ENCODE data around the gene RTN4. TPM values are rescaled to one million over a fixed set of nuclear protein-coding genes. Genes with fewer than 3 reads are reported as not detected.

Gene RTN4
- total RNA-seq, 1 donor from 2014 or later = 819 TPM

GRCh38 chr2:54939446-54940118 lies 110.7 kb downstream of the RTN4 start:
- DNase-seq (ENCODE audit: low spot score) = no peak
- no peaks in the 10 kb centered on the region for H3K36me3 Mint-ChIP-seq (ENCODE audit: low read depth)
- no peaks in the 10 kb centered on the region for H3K27me3 Mint-ChIP-seq (ENCODE audit: low read depth)
- no peak overlapping the region for H3K4me3 Mint-ChIP-seq (ENCODE audit: unreplicated experiment)
- H3K9me3 Mint-ChIP-seq (ENCODE audit: low read depth) = no peaks in the 10 kb centered on the region
- TF ChIP-seq, protein P1, sequence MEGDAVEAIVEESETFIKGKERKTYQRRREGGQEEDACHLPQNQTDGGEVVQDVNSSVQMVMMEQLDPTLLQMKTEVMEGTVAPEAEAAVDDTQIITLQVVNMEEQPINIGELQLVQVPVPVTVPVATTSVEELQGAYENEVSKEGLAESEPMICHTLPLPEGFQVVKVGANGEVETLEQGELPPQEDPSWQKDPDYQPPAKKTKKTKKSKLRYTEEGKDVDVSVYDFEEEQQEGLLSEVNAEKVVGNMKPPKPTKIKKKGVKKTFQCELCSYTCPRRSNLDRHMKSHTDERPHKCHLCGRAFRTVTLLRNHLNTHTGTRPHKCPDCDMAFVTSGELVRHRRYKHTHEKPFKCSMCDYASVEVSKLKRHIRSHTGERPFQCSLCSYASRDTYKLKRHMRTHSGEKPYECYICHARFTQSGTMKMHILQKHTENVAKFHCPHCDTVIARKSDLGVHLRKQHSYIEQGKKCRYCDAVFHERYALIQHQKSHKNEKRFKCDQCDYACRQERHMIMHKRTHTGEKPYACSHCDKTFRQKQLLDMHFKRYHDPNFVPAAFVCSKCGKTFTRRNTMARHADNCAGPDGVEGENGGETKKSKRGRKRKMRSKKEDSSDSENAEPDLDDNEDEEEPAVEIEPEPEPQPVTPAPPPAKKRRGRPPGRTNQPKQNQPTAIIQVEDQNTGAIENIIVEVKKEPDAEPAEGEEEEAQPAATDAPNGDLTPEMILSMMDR (IDR thresholded peaks at IDR 0.05) = no peak
- H3K27ac Mint-ChIP-seq (ENCODE audit: unreplicated experiment) = no peak overlapping the region
- peaks cover 7% of the 10 kb centered on the region for H3K4me1 Mint-ChIP-seq (ENCODE audit: low read depth)

DNA sequence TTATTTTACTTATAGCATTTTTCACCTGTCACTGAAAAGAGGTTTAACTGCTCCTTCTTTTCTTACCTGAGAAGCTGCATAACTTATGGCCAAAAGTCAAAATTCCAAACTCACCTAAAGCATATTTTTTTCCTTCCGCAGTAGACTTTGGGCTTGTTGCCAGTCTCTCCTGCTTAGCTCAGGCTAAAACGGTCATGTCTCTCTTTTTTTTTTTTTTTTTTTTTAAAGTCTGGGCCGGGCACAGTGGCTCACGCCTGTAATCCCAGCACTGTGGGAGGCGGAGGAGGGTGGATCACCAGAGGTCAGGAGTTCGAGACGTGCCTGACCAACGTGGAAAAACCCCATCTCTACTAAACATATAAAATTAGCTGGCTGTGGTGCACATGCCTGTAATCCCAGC lies 113.5 kb downstream of the RTN4 start:
- Mint-ChIP-seq H3K9me3 (ENCODE audit: low read depth) (no peaks in the 10 kb centered on the region), H3K27me3 (ENCODE audit: low read depth) (peaks cover 2% of the 10 kb centered on the region), H3K27ac (ENCODE audit: unreplicated experiment) (no peak overlapping the region), H3K4me1 (ENCODE audit: low read depth) (peaks cover 7% of the 10 kb centered on the region), H3K4me3 (ENCODE audit: unreplicated experiment) (no peak overlapping the region), H3K36me3 (ENCODE audit: low read depth) (no peaks in the 10 kb centered on the region)
- TF ChIP-seq, protein P1 (IDR thresholded peaks at IDR 0.05) = no peak
- DNase-seq (ENCODE audit: low spot score) = no peak

- DNase-seq (ENCODE audit: low spot score) = no peak
- no peaks in the 10 kb centered on the region for H3K36me3 Mint-ChIP-seq (ENCODE audit: low read depth)
- H3K9me3 Mint-ChIP-seq (ENCODE audit: low read depth) = no peaks in the 10 kb centered on the region
- H3K27me3 Mint-ChIP-seq (ENCODE audit: low read depth) = peaks cover 2% of the 10 kb centered on the region
- H3K4me1 Mint-ChIP-seq (ENCODE audit: low read depth) = peaks cover 7% of the 10 kb centered on the region
- H3K4me3 Mint-ChIP-seq (ENCODE audit: unreplicated experiment) = no peak overlapping the region
- H3K27ac Mint-ChIP-seq (ENCODE audit: unreplicated experiment) = no peak overlapping the region
- TF ChIP-seq, protein P1 (IDR thresholded peaks at IDR 0.05) = no peak
Observed at GRCh38 chr2:54935389-54935788, 114.9 kb downstream of the RTN4 start.

GRCh38 chr2:54931473-54931872 lies 118.8 kb downstream of the RTN4 start:
- Mint-ChIP-seq H3K4me1 (ENCODE audit: low read depth) (no peaks in the 10 kb centered on the region), H3K36me3 (ENCODE audit: low read depth) (no peaks in the 10 kb centered on the region), H3K4me3 (ENCODE audit: unreplicated experiment) (no peak overlapping the region), H3K9me3 (ENCODE audit: low read depth) (no peaks in the 10 kb centered on the region), H3K27me3 (ENCODE audit: low read depth) (peaks cover 2% of the 10 kb centered on the region), H3K27ac (ENCODE audit: unreplicated experiment) (no peak overlapping the region)
- no peak for DNase-seq (ENCODE audit: low spot score)
- TF ChIP-seq, protein P1 (IDR thresholded peaks at IDR 0.05) = no peak

- no peak overlapping the region for H3K27ac Mint-ChIP-seq (ENCODE audit: unreplicated experiment)
Observed at GRCh38 chr2:54928719-54929118, 121.5 kb downstream of the RTN4 start.

More at GRCh38 chr2:54928719-54929118, 121.5 kb downstream of the RTN4 start:
- H3K36me3 Mint-ChIP-seq (ENCODE audit: low read depth) = no peaks in the 10 kb centered on the region
- peaks cover 2% of the 10 kb centered on the region for H3K27me3 Mint-ChIP-seq (ENCODE audit: low read depth)
- no peak for DNase-seq (ENCODE audit: low spot score)
- no peak overlapping the region for H3K4me3 Mint-ChIP-seq (ENCODE audit: unreplicated experiment)
- TF ChIP-seq, protein P1 (IDR thresholded peaks at IDR 0.05) = no peak
- no peaks in the 10 kb centered on the region for H3K9me3 Mint-ChIP-seq (ENCODE audit: low read depth)
- H3K4me1 Mint-ChIP-seq (ENCODE audit: low read depth) = peaks cover 5% of the 10 kb centered on the region

Data from chondrocyte (in vitro differentiated cells).